Mesothelial cell of epicardium (in vitro differentiated cells): ENCODE data around the gene SPTLC1. TPM values are rescaled to one million over a fixed set of nuclear protein-coding genes. Genes with fewer than 3 reads are reported as not detected.

Experiments used
- DNase-seq, 2 experiments: peaks; one replicate each; pipeline ENCODE4 v3.0.0; 2021; ENCODE audit warnings: low spot score in 2 of 2; ENCODE audit not compliant: unreplicated experiment in 2 of 2
- H3K27ac Mint-ChIP-seq: 2 replicates; pipeline ENCODE4 v1.8.0; 2021; ENCODE audit warnings: mixed read lengths
- H3K27me3 Mint-ChIP-seq: 2 replicates; pipeline ENCODE4 v1.8.0; 2021; ENCODE audit warnings: low read depth, mixed read lengths
- H3K36me3 Mint-ChIP-seq: 2 replicates; pipeline ENCODE4 v1.8.0; 2021; ENCODE audit warnings: mixed read lengths
- H3K4me1 Mint-ChIP-seq: 2 replicates; pipeline ENCODE4 v1.8.0; 2021; ENCODE audit warnings: mixed read lengths
- H3K4me3 Mint-ChIP-seq: 2 replicates; pipeline ENCODE4 v1.8.0; 2021; ENCODE audit warnings: mild to moderate bottlenecking, moderate library complexity, mixed read lengths
- H3K9me3 Mint-ChIP-seq: 2 replicates; pipeline ENCODE4 v1.8.0; 2021; ENCODE audit warnings: mixed read lengths
- total RNA-seq: library from RNA; stranded (reverse); gene quantifications from 3 replicates; pipeline ENCODE4 v1.2.1, GENCODE V29; 2021
- TF ChIP-seq, protein P1 (sequence below): fragments of 200-600 bp; sonication (generic); IDR thresholded peaks from one replicate; pipeline ENCODE4 v1.5.0; 2021; ENCODE audit warnings: antibody characterized with exemption; ENCODE audit not compliant: unreplicated experiment

Gene SPTLC1
- total RNA-seq, 1 donor from 2014 or later, result 77.7 TPM

DNA sequence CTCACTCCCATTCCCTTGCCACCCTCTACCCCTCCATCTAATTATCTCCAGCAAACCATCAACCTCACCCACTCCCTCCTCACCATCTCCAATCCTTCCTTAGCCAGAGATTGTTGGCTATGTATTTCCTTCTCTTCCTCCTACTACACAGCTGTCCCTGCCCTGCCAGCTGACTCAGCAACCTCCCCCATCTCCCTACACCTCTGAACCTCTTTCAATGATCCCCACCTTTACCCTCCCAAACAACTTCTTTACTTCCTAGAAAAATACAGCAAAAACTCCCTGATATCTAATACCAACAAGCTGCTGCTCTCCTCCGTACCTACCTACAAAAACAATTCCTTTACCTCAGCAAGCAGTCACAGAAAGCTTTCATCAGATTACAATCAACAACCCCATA lies 37.3 kb downstream of the SPTLC1 start:
- TF ChIP-seq, protein P1, sequence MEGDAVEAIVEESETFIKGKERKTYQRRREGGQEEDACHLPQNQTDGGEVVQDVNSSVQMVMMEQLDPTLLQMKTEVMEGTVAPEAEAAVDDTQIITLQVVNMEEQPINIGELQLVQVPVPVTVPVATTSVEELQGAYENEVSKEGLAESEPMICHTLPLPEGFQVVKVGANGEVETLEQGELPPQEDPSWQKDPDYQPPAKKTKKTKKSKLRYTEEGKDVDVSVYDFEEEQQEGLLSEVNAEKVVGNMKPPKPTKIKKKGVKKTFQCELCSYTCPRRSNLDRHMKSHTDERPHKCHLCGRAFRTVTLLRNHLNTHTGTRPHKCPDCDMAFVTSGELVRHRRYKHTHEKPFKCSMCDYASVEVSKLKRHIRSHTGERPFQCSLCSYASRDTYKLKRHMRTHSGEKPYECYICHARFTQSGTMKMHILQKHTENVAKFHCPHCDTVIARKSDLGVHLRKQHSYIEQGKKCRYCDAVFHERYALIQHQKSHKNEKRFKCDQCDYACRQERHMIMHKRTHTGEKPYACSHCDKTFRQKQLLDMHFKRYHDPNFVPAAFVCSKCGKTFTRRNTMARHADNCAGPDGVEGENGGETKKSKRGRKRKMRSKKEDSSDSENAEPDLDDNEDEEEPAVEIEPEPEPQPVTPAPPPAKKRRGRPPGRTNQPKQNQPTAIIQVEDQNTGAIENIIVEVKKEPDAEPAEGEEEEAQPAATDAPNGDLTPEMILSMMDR, result no peak
- DNase-seq, result no peak
- Mint-ChIP-seq H3K27me3 (no peaks in the 10 kb centered on the region), H3K9me3 (no peaks in the 10 kb centered on the region), H3K4me1 (no peaks in the 10 kb centered on the region), H3K27ac (no peak overlapping the region), H3K36me3 (peaks cover 26% of the 10 kb centered on the region), H3K4me3 (no peak overlapping the region)

DNA sequence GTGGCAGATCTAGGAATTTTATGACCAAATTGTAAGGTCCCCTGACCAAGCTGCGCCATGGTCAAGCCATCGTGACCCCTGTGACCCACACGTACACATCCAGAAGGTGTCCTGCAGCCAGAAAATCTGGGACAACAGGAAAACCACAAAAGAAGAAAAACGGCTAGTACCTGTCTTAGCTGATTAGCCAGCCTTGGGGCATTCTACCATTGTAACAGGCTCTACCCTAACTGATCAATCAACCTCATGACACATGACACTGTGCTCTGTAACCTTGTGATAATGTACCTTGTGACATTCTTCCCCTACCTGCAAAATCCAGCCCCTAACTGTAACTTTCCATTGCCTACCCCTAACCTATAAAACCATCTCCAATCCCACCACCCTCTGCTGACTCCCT lies 43.6 kb downstream of the SPTLC1 start:
- no peak overlapping the region for H3K4me3 Mint-ChIP-seq
- H3K9me3 Mint-ChIP-seq, result no peaks in the 10 kb centered on the region
- H3K36me3 Mint-ChIP-seq, result peaks cover 30% of the 10 kb centered on the region
- TF ChIP-seq, protein P1, result no peak
- no peak for DNase-seq
- H3K27ac Mint-ChIP-seq, result no peak overlapping the region
- no peaks in the 10 kb centered on the region for H3K27me3 Mint-ChIP-seq
- H3K4me1 Mint-ChIP-seq, result peaks cover 11% of the 10 kb centered on the region

DNA sequence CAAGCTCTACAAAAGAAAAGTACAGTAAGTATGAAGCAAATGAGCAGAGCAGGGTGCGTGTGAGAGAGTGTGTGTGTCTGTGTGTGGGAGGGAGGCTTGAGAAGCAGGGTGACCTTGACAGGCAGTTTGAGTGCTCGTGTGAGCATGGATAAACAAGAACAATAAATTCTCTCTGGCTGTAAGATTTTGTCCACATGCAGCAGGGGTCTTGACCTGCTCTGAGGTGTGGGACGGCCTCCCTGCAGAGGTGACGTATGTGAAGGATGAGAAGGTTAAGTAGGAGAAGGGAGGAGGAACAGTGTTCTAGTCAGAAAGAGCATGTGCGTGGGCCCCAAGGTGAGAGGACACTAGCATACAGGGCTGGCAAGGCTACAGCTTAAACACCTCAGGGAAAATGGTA lies 49.0 kb downstream of the SPTLC1 start:
- DNase-seq, result no peak
- no peaks in the 10 kb centered on the region for H3K27me3 Mint-ChIP-seq
- H3K9me3 Mint-ChIP-seq, result peaks cover 33% of the 10 kb centered on the region
- H3K27ac Mint-ChIP-seq, result no peak overlapping the region
- H3K4me3 Mint-ChIP-seq, result no peak overlapping the region
- peaks cover 11% of the 10 kb centered on the region for H3K4me1 Mint-ChIP-seq
- TF ChIP-seq, protein P1, result no peak
- H3K36me3 Mint-ChIP-seq, result peaks cover 57% of the 10 kb centered on the region

DNA sequence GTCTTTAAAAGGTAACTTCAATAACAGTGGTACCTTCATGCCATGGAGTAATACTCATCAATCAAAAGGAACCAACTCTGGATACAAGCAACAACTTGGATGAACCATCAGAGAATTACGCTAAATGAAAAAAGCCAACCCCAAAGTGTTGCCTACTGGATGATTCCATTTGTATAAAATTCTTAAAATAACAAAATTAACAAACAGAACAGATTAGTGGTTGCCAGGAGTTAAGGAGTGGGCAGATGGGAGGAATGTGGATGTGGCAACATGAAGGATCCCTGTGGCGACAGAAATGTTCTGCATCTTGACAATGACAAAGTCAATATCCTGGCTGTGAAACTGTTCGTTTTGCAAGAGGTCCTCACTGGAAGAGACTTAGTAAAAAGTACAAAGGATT lies 50.5 kb downstream of the SPTLC1 start:
- H3K9me3 Mint-ChIP-seq, result peaks cover 44% of the 10 kb centered on the region
- no peak for DNase-seq
- H3K4me1 Mint-ChIP-seq, result peaks cover 5% of the 10 kb centered on the region
- no peak overlapping the region for H3K4me3 Mint-ChIP-seq
- peaks cover 70% of the 10 kb centered on the region for H3K36me3 Mint-ChIP-seq
- H3K27me3 Mint-ChIP-seq, result no peaks in the 10 kb centered on the region
- no peak overlapping the region for H3K27ac Mint-ChIP-seq
- TF ChIP-seq, protein P1, result no peak

DNA sequence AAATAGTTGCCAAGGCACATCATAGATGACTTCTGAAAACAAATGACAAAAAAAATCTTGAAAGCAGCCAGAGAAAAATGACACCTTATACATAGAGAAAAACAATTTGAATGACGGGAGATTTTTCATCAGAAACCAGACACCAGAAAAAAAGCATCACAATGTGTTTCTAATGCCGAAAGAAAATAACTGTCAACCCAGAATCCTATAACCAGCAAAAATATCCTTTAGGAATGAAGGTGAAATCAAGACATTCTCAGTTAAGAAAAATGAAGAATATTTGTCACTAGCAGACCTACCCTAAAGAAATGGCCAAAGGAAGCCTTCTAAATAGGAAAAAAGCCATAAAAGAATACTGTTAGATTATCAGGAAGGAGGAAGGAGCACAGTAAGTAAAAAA lies 54.0 kb downstream of the SPTLC1 start:
- Mint-ChIP-seq H3K27me3 (no peaks in the 10 kb centered on the region), H3K27ac (no peak overlapping the region), H3K4me1 (no peaks in the 10 kb centered on the region), H3K4me3 (no peak overlapping the region), H3K9me3 (peaks cover 44% of the 10 kb centered on the region), H3K36me3 (peaks cover 72% of the 10 kb centered on the region)
- no peak for DNase-seq
- TF ChIP-seq, protein P1, result no peak

DNA sequence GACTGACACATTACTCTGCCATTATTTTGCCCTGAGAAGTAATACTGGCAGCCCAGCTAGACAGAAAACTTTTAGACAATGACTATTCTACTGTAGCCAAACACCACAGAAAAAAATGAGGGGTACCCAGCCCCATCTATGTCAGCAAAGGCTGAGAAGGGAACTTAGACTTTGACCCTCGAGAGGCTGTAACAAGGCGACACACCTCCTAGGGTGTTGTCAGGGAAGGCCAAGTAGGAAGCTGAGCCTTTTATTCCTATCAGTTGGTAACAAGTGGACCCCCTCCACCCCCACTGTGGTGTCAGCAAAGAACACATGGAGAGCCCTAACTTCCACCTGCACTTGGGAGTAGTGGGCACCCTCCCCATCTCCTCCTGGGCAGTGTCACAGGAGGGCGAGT lies 55.6 kb downstream of the SPTLC1 start:
- Mint-ChIP-seq H3K9me3 (peaks cover 39% of the 10 kb centered on the region), H3K27ac (no peak overlapping the region), H3K27me3 (no peaks in the 10 kb centered on the region), H3K4me1 (no peaks in the 10 kb centered on the region), H3K4me3 (no peak overlapping the region), H3K36me3 (peaks cover 67% of the 10 kb centered on the region)
- no peak for DNase-seq
- TF ChIP-seq, protein P1, result no peak
